ENCODE data around the gene LRRC10B.

LRRC10B gene

GRCh38 chr11:61554172-61554988 lies 45.8 kb downstream of the LRRC10B start:
- peak in 36 of 42 donors; percentile 30 to 84 (median 61) for DNase-seq
- intact Hi-C loops (cut with DNase I) = no loop called here

GRCh38 chr11:61555051-61555969 lies 46.8 kb downstream of the LRRC10B start:
- intact Hi-C loops (cut with DNase I) = no loop called here
- no peak for DNase-seq

- intact Hi-C loops (cut with DNase I) = no loop called here
- no peak for DNase-seq
These were observed 47.4 kb downstream of the LRRC10B start for GRCh38 chr11:61555978-61556377.

- intact Hi-C loops (cut with DNase I) = no loop called here
These were observed 48.1 kb downstream of the LRRC10B start for GRCh38 chr11:61556621-61557020.

More at GRCh38 chr11:61556621-61557020, 48.1 kb downstream of the LRRC10B start:
- DNase-seq = no peak
